NCI-H524 treated with DMSO at 0.1 percent for 48 hours (cell line): ENCODE measurements around the gene SCFD1.
"Not testable (repeated sequence)": the region's sequence is repeated elsewhere in the genome, so short reads cannot be mapped to it uniquely, and the experiment has no call there.

Source experiments
- DNase-seq: peaks from one replicate; lab custom pipeline; 2025; lab: John Stamatoyannopoulos, UW

Gene SCFD1

DNA sequence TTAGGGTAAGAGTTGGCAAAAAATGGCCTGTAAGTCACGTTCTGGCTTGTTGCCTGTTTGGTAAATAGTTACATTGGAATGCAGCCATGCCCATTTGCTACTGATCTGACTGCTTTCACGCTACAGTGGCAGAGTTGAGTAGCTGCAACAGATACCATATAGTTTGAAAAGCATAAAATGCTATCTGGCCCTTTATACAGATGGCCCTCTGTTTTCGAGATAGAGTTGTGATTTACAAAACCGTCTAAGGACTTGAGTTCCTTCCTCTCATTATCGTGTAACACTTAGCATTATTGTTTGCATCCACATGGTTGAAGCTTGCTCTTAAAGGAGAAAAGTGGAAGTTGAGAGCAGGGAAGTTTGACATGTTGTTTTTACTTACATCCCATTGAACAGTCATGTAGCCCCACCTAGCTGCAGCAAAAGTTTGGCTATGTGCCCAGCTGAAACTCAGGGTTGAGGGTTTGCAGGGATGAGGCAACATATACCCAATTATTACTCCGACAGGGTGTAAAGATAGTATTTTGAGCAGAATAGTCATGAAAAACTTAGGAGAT, 11.3 kb upstream of the SCFD1 start:
- DNase-seq: no peak

DNA sequence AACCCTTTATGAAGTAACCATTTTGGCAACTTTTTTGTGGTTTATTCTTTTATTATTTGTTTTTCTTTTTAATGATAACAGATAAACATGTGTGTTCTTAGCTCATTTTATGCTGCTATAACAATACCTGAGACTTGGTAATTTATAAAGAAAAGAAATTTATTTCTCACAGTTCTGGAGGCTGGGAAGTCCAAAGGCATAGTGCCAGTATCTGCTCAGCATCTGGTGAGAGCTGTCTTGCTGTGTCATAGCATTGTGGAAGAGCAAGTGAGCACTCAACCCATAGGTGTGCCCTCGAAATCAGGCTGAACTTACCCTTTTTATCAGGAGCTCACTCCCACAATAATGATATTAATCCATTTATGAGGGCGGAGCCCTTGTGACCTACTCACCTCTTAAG, 8.0 kb upstream of the SCFD1 start:
- DNase-seq: no peak

DNA sequence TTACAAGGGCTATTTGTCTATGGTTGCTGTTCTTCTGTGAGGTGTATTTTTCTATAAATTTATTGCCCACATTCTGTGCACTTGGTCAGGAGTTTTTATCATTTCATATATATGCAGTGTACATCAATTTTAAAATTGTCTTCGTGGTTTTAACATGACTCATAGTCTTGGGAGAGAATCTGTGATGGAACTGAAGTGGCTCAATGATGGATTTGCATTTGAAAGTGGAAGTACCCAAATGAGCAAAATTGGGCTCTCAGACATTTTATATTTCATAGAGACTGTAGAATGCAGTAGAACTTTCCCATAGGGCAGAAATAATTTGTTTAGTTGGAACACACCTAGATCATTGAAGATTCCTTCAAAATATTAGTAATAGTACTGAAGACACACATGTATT, 1.9 kb upstream of the SCFD1 start:
- no peak for DNase-seq

DNA sequence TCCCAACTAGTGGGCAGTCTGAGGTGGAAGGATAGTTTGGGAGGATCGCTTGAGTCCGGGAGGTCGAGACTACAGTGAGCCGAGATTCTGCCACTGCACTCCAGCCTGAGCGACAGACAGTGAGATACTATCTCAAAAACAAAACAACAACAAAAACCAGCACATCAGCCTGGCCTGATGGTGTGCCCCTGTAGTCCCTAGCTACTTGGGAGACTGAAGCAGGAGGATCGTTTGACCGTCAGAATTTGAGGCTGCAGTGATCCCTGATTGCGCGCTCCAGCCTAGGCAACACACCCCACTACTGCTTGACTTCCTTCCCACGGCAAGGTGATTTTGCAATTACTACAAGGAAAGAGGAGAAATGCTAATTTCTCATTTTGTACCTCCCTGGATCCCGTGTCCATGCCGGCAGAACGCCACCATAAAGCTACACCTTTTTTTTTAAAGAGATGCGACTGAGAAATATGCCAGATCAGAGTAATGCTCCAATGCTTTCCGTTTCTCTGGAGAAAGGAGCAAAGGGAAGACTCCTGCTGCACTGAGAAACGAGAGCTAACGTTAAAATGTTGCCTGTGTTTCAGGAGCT, 672 bp upstream of the SCFD1 start:
- no peak for DNase-seq

DNA sequence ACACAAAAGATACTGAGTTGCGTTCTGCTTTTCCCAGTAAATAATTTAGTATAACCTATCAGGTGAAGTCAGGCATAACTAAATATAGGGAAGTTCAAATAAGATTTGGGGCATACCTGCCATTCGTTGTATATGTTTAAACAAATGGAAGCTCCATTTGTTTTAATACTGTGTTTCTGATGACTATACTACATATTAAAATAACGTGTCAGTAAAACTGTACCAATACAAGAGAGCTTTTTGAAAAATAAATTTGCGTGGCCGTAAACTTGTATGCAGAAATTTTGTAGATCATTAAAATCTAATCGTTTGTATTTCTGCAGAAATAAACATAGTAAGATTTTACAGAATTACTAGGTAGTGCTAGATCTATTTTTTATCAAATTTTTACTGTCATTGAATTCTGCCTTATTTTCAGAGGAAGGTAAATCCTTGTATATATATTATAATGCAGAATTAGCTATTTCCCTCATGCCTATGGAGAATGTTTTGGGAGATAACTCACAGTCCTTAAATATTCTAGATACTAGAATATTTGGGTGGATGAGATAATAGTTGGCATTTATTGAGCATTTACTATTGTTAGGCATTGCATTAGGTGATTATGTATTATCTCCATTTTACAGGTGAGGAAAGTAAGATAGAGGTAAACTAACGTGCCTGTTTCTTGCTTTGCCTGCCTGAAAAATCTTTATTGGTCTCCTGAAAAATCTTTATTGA, 1.5 kb downstream of the SCFD1 start:
- DNase-seq: no peak

DNA sequence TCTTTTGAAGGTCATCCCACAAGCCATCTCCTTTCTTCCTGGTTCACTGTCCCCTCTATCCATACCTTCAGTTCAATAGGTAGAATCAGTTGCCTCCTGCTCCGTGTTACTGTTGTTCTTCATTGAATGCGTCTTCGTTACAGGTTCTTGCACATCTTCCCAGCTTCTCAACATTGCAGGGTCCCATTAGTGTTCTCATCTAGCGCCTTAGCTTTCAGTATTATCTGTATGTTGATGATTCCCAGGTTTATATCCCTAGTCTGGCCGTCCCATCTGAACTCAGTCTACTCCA, 2.0 kb downstream of the SCFD1 start:
- DNase-seq: no peak

DNA sequence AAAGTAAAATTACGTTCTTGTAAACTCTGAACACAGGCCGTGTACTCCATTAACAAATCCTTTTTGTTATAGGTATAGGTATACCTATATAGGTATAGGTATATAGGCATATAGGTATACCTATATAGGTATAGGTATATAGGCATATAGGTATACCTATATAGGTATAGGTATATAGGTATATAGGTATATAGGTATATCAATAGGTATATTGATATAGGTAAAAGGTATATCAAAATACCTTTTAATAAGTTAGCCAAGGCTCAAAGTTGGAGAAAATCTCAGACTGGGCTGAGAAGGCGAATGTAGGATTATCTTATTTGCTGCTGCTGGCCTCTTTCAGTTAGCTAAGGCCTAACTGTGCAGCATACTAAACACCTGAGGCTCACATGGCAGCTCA, 3.4 kb downstream of the SCFD1 start:
- no peak for DNase-seq

DNA sequence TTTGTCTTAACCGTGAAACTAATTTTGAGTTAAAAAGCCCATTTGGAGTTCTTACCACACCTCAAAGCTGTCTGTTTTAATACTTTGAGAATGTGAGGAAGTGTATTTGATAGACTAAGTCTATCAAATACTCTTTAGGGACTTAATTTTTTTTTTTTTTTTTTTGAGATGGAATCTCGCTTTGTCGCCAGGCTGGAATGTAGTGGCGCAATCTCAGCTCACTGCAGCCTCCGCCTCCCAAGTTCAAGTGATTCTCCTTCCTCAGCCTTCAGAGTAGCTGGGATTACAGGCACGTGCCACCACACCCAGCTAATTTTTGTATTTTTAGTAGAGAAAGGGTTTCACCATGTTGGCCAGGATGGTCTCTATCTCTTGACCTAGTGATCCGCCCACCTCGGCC, 7.3 kb downstream of the SCFD1 start:
- DNase-seq: not testable (repeated sequence)

DNA sequence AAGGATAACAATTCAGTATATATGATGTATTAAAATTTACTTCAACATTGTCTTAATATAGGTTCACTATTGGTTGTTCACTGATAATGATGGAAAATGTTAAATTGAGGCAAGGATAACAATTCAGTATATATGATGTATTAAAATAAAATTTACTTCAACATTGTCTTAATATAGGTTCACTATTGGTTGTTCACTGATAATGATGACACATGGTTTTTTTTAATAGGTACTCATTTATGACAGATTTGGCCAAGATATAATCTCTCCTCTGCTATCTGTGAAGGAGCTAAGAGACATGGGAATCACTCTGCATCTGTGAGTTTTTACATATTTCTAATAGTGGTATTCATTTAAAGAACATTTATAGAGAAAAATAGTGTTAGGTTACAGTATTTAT, 8.1 kb downstream of the SCFD1 start:
- DNase-seq: no peak

DNA sequence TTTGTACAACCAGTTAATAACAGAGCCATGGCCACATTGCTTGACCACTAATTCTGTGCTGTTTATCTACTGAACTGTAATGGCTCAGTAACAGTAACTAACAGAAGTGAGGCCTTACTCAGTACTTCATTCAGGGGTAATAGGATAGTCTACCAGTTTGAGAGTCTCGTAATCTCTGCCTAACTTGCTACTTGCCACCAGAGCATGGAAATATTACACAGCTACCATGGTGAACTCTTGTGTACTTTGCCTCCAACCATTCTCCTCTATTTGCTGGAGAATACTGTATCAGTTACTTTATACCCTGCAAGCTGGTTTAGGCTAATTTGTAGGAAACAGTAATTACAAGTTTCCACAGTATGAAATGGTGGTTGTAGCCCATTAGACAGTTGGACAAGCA, 10.6 kb downstream of the SCFD1 start:
- DNase-seq: no peak

DNA sequence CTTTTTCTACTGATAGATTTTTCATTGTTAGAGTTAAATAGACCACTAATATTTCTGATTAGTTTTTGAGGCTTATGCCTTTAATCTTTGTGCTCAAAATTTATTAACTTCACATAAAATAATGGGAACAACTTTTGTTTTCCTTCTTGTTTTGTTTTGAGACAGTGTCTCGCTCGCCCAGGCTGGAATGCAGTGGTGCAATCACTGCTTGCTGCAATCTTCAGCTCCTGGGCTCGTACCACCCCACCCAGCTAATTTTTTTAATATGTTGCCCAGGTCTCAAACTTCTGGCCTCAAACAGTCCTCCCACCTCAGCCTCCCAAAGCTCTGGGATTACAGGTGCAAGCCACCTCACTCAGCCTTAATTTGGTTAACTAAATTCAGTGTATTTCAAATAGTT, 16.8 kb downstream of the SCFD1 start:
- DNase-seq: no peak

DNA sequence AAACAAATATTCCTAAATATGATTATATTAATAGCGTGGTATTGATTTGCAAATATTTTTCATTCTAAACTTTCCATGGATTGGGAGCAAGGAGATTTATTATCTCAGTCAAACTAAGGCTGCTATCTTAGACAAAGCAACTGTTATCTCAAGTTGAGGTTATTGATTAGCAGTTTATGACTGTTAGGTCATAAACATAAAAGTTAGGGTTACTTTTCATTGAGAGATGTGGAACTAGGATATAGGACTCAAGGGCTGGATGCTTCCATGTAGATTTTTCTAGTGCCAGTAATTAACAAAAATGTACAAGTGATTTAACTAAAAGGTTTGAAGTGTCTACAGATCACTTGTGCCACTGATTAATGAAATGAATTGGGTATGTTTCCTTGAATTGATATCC, 19.1 kb downstream of the SCFD1 start:
- DNase-seq: no peak

DNA sequence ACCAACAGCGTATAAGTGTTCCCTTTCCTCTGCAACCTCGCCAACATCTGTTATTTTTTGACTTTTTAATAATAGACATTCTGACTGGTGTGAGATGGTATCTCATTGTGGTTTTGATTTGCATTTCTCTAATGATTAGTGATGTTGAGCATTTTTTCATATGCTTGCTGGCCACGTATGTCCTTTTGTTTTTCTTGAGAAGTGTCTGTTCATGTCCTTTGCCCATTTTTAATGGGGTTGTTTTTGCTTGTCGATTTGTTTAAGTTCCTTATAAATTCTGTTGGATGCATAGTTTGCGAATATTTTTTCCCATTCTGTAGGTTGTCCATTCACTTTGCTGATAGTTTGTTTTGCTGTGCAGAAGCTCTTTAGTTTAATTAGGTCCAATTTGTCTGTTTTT, 22.3 kb downstream of the SCFD1 start:
- not testable (repeated sequence) for DNase-seq

DNA sequence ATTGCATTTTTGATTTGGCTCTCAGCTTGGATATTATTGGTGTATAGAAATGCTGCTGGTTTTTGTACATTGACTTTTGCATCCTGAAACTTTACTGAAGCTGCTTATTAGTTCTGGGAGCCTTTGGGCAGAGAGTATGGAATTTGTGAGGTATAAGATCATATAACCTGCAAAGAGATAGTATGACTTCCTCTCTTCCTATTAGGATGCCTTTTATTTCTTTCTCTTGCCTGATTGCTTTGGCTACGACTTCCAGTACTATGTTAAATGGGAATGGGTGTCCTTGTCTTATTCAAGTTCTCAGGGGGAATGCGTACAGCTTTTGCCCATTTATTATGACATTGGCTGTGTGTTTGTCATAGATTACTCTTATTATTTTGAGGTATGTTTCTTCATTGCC, 23.5 kb downstream of the SCFD1 start:
- no peak for DNase-seq

DNA sequence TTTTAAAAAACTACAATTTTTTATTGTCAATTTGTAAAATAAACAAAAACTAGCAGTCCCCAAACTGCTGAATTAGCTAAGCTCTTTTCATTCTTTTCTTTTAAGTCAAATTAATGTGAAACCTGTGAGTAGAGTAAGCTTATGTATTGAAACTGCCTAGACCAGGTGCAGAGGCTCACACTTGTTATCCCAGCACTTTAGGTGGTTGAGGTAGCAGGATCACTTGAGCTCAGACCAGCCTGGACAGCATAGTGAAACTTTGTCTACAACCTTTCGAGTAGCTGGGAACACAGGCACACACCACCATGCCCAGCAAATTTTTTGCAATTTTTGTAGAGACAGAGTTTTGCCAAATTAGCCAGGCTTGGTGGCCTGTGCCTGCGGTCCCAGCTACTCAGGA, 26.4 kb downstream of the SCFD1 start:
- no peak for DNase-seq

DNA sequence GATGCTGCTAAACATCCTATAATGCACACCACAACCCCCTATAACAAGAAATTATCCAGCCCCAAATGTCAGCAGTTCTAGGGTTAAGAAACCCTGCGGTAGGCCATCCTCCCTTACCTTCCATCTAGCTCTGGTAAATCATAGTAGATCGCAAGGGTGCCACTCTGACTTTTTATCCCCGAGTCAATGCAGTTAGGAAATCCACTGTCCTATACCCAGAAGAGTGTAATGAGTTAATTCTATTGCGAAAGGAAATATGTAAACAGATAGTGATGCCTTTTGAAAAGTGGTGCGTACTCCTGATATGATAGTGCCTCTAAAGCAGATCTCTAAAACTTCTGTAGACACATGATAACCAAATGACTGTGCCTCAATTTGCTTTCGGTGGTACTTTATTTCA, 29.8 kb downstream of the SCFD1 start:
- no peak for DNase-seq

DNA sequence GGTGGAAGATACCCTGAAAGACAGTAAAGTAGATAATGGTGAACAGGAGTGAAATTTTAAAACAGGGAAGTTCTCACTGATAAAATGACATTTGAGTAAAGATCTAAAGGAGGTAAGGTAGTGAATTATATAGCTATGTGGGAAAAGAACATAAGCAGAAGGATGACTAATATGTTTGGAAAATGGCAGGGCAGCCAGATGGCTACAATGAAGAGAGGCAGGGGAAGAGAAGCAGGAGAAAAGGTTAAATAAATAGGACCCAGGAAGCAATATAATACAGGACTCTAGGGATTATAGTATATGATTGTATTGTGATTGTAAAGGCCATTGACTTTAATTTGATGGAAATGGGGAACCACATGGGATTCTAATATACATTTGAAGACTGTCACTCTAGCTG, 33.0 kb downstream of the SCFD1 start:
- DNase-seq: no peak

DNA sequence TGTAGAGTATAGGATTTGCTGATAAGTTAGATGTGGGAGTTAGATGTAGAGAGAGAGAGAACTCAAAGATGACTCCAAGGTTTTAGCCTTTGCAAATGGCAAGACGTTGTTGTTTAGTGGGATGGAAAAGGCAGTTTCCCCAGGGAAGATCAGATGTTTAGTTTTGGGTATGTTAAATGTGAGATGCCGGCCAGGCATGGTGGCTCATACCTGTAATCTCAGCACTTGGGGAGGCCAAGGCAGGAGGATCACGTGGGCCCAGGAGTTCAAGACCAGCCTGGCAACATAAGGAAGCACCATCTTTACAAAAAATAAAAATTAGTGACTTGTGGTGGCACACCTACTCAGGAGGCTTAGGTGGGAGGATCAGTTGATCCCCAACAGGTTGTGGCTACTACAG, 33.5 kb downstream of the SCFD1 start:
- no peak for DNase-seq

DNA sequence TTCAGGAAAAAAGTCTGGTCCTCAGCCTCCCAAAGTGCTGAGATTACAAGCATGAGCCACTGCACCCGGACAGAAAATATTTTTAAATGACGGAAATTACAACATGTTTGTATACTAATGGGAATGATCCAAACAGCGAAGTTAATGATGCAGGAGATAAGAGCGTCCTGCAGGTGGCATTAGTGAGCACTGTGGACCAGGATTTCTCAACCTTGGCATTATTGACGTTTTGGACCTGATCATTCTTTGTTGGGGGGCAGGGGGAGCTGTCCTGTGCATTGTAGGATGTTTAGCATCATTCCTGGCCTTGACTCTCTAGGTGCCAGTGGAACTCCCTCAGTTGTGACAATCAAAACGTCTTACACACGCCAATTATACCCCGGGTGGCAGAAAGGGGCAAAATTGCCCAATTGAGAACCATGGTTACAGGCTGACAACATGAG, 34.1 kb downstream of the SCFD1 start:
- DNase-seq: no peak

DNA sequence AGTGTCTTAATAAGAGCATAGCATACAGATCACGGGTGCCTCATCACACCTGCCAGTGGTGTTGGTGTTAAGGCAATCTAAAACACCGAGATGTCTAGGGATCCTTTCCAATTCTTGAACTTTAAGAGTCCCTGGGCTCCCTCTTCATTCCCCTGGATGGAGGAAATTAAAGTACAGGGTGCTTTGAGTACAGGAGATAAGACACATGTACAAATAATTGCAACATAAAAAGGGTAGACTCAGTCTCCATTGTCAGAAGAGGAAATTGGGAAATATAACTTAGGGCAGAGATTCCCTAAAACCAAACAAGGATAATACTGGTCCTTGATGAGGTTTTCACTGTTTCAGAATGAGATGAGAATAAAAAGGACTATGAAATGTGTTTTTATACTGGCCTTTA, 34.9 kb downstream of the SCFD1 start:
- DNase-seq: no peak

DNA sequence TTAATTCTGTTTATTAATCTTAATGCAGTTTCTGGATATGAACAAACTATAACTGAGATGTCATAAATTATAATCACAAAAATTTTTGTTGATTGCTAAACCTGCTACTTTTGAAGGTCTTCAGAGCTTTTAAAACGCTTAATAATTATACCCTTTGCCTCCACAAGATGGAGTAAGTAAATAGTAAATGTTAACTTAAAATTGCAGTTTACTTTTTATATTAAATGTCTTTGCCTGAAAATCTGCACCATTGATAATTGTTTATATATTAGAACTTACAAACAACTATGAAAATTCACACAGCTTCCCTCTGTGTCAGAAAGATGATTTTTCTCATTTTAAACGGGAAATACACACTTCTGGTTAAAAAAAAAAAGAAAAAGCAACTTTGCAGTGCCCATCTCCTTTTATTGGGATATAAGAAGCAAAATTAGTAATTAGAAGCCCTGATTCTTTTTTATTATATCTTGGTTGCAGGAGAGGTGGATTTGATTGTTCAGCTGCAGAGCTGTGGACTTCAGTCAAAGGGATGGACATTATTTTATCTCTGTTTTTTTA, 35.6 kb downstream of the SCFD1 start:
- DNase-seq: no peak

DNA sequence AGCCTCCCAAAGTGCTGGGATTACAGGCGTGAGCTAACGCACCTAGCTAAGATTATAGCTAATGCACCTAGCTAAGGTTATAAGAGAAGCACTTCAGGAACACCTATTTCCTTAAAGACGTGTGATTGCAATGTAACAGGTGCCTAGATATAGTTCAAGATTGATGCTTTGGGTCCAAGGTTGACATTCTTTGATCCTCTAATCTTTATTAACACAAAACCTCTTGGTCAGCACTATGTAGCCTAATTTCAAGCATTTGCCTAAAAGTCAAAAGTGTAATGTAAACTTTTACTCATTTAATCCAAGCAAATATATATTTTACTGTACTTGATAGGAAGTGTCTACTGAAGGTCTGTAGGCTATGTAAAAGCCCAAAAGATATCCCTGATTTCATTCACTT, 36.5 kb downstream of the SCFD1 start:
- DNase-seq: no peak

DNA sequence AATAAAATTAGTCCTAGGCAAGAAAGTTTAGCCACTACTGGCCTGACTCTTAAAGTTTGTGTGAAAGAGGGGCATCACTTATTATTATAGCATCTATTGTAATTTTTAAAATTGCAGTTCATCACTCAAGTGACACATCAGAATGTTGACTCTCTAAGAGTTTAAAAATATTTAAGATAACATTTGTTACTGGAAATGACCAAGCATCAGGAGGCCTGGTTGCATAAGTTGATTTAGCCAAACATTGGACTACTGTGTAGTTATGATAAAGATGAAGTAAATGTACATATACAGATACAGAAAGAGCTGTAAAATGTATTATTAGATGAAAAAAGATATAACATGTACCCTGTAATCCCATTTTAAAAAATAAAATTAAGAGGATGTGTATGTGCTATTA, 47.5 kb downstream of the SCFD1 start:
- DNase-seq: no peak

DNA sequence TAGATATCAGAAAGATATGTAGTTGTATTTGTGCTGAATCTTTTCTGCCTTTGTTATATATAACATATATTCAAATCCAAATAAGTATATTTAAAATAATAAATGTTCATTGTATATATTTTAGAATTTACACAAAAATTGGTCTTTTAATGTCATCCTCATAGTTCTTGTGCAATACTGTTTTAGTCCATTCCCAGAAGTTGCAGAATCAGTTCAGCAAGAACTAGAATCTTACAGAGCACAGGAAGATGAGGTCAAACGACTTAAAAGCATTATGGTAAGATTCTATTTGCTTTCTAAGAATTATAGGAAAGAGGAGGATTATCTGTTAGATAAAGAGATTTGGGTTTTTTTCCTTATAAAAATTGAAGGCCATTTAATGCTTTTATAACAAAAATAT, 51.0 kb downstream of the SCFD1 start:
- no peak for DNase-seq
